Measurements from ENCODE around the gene TMC8.

- no peak for TF ChIP-seq PBX3 (IDR thresholded peaks at IDR 0.05)
- no peak for TF ChIP-seq POLR2AphosphoS5 (IDR thresholded peaks at IDR 0.05; ENCODE audit: low read depth, low read length)
- TF ChIP-seq TEAD4 (IDR thresholded peaks at IDR 0.05; ENCODE audit: borderline replicate concordance, insufficient read depth): no peak
- TF ChIP-seq EP300 (IDR thresholded peaks at IDR 0.05; ENCODE audit: borderline replicate concordance in 1 of 2, low read depth in 1 of 2, low read length in 1 of 2): no peak
- no peak for TF ChIP-seq CTCF (IDR thresholded peaks at IDR 0.05)
- TF ChIP-seq GATA2 (CRISPR knock-in tag; IDR thresholded peaks at IDR 0.05): no peak
- no peak for TF ChIP-seq ELF1 (IDR thresholded peaks at IDR 0.05)
- TF ChIP-seq RCOR1 (IDR thresholded peaks at IDR 0.05; ENCODE audit: low read length): no peak
Observed at GRCh38 chr17:78126895-78127238, 3.7 kb upstream of the TMC8 start.

Measured in SK-N-SH (cell line).